T-helper 17 cell (primary cell): ENCODE results near the gene PCGF6. TPM values are rescaled to one million over a fixed set of nuclear protein-coding genes. Genes with fewer than 3 reads are reported as not detected.
"Not testable (repeated sequence)": the region's sequence is repeated elsewhere in the genome, so short reads cannot be mapped to it uniquely, and the experiment has no call there.

Source experiments
- ATAC-seq: fragments of 150-1000 bp; cut with Tn5 transposase; 2 replicates; pipeline ENCODE4 v1.10.0; 2021; ENCODE audit warnings: mild to moderate bottlenecking, moderate library complexity
- DNase-seq, 3 donors: peaks; one replicate each; pipeline versions ENCODE4 v3.0.0 to v3.0.0-alpha.2; 2020 to 2021
- H3K9me3 ChIP-seq: one replicate; pipeline ENCODE4 v1.7.0; 2013; ENCODE audit warnings: low read length, mild to moderate bottlenecking; ENCODE audit not compliant: control insufficient read depth, poor library complexity, severe bottlenecking
- H3K27ac Mint-ChIP-seq: one replicate; pipeline ENCODE4 v1.8.0; 2022; ENCODE audit warnings: mild to moderate bottlenecking, moderate library complexity, mixed read lengths
- H3K27me3 Mint-ChIP-seq: one replicate; pipeline ENCODE4 v1.8.0; 2022; ENCODE audit warnings: mixed read lengths
- H3K36me3 Mint-ChIP-seq: one replicate; pipeline ENCODE4 v1.8.0; 2022; ENCODE audit warnings: low read depth, mixed read lengths
- H3K4me1 Mint-ChIP-seq: one replicate; pipeline ENCODE4 v1.8.0; 2022; ENCODE audit warnings: mild to moderate bottlenecking, mixed read lengths
- H3K4me3 Mint-ChIP-seq: one replicate; pipeline ENCODE4 v1.8.0; 2022; ENCODE audit warnings: mild to moderate bottlenecking, moderate library complexity, mixed read lengths
- total RNA-seq, 4 donors: library from RNA in 2 of 4; stranded (reverse) in 2 of 4; gene quantifications; one replicate each; pipeline ENCODE4 v1.2.3 and lab custom pipeline; 2022 to 2026

PCGF6 gene
- total RNA-seq, 2 donors from 2014 or later = 4.6 to 4.7 TPM

DNA sequence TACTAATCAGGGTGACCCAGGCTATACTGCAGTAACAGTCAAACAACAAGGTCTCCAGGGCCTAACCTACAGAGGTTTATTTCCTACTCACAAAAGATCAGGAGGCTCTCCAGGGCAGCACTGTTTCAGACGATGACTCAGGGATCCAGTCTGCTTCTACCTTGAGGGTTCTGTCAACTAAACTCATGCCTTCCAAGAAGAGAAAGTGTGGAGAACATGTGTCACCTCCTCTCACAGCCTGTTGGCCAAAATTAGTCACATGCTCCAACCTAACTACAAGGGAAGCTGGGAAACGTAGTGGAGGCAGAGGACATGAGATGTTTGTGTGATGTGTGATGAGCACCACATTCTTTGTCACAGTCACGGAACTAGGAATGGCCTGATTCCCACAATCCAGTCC lies 88.7 kb downstream of the PCGF6 start:
- peaks cover 37% of the 10 kb centered on the region for H3K27me3 Mint-ChIP-seq
- no peaks in the 10 kb centered on the region for H3K4me1 Mint-ChIP-seq
- ATAC-seq = no peak
- peaks cover 9% of the 10 kb centered on the region for H3K36me3 Mint-ChIP-seq
- no peak overlapping the region for H3K27ac Mint-ChIP-seq
- no peak for DNase-seq
- H3K9me3 ChIP-seq = no peaks in the 10 kb centered on the region
- no peak overlapping the region for H3K4me3 Mint-ChIP-seq

GRCh38 chr10:103259989-103260388 lies 91.0 kb downstream of the PCGF6 start:
- Mint-ChIP-seq H3K27ac (no peak overlapping the region), H3K36me3 (peaks cover 9% of the 10 kb centered on the region), H3K27me3 (peaks cover 20% of the 10 kb centered on the region), H3K4me1 (peaks cover 2% of the 10 kb centered on the region), H3K4me3 (no peak overlapping the region)
- no peaks in the 10 kb centered on the region for H3K9me3 ChIP-seq
- no peak for DNase-seq
- ATAC-seq = no peak

DNA sequence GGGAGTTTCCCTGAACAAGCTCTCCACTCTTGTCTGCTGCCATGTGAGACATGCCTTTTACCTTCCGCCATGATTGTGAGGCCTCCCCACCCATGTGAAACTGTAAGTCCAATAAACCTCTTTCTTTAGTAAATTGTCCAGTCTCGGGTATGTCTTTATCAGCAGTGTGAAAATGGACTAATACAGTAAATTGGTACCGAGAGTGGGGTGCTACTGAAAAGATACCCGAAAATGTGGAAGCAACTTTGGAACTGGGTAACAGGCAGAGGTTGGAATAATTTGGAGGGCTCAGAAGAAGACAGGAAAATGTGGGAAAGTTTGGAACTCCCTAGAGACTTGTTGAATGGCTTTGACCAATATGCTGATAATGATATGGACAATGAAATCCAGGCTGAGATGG lies 92.0 kb downstream of the PCGF6 start:
- Mint-ChIP-seq H3K36me3 (peaks cover 11% of the 10 kb centered on the region), H3K27me3 (peaks cover 16% of the 10 kb centered on the region)
- not testable (repeated sequence) for H3K4me3 Mint-ChIP-seq, H3K9me3 ChIP-seq, H3K4me1 Mint-ChIP-seq, DNase-seq, ATAC-seq, H3K27ac Mint-ChIP-seq

DNA sequence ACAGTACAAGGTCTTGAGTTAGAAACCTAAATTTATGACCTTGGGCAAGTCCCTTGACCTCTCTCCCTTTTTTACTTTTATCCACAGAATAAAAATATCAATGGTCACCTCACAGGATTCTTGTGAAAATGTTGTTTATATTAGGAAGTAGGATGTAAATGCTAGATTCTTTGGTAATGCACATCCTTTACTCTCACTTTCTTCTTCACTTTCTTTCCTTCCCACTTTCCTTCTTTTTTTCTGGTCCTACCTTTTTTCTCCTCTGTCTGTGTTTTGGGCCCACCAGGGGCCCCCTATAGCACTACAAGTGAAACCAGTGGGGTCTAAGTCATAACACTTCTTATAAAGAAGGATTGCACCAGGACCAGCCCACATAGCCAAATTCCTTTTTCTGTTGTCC lies 93.1 kb downstream of the PCGF6 start:
- Mint-ChIP-seq H3K27ac (no peak overlapping the region), H3K4me1 (peaks cover 4% of the 10 kb centered on the region), H3K27me3 (peaks cover 6% of the 10 kb centered on the region)

GRCh38 chr10:103256613-103257012 lies 94.3 kb downstream of the PCGF6 start:
- no peaks in the 10 kb centered on the region for H3K9me3 ChIP-seq
- peaks cover 8% of the 10 kb centered on the region for H3K36me3 Mint-ChIP-seq
- peaks cover 4% of the 10 kb centered on the region for H3K4me1 Mint-ChIP-seq
- DNase-seq = no peak
- no peak overlapping the region for H3K4me3 Mint-ChIP-seq
- H3K27ac Mint-ChIP-seq = no peak overlapping the region
- no peak for ATAC-seq
- peaks cover under 1% of the 10 kb centered on the region for H3K27me3 Mint-ChIP-seq

More for the DNA sequence above, 93.1 kb downstream of the PCGF6 start:
- ATAC-seq = no peak
- H3K4me3 Mint-ChIP-seq = no peak overlapping the region
- H3K36me3 Mint-ChIP-seq = peaks cover 11% of the 10 kb centered on the region
- no peak for DNase-seq
- no peaks in the 10 kb centered on the region for H3K9me3 ChIP-seq

DNA sequence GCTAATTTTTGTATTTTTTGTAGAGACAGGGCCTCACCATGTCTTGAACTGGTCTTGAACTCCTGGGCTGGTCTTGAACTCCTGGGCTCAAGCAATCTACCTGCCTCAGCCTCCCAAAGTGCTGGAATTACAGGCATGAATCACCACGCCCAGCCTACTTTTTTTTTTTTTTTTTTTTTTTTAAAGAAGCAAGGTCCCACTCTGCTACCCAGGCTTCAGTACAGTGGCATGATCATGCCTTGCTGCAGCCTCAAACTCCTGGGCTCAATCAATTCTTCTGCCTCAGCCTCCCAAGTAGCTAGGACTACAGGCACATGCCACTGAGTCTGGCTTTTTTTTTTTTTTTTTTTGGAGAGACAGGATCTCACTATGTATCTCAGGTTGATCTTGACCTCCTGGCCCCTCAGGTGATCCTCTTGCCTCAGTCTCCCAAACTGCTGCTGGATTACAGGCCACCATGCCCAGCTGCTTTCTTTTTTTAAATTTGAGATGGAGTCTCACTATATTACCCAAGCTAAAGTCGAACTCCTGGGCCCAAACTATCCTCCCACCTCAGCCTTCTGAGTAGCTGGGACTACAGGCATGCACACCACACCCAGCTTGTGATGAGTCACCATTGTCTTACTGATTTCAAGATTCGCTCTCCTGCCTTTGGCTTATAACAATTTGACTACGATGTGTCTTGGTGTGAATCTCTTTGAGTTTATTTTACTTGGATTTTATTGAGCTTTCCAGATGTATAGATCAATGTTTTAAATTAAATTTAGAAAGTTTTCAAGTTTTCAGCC lies 96.2 kb downstream of the PCGF6 start:
- DNase-seq (no peak), ATAC-seq (no peak)
- H3K9me3 ChIP-seq = no peaks in the 10 kb centered on the region
- Mint-ChIP-seq H3K4me3 (no peak overlapping the region), H3K27me3 (no peaks in the 10 kb centered on the region), H3K4me1 (peaks cover 4% of the 10 kb centered on the region), H3K36me3 (peaks cover 5% of the 10 kb centered on the region), H3K27ac (peak overlapping the region; percentile 54)

DNA sequence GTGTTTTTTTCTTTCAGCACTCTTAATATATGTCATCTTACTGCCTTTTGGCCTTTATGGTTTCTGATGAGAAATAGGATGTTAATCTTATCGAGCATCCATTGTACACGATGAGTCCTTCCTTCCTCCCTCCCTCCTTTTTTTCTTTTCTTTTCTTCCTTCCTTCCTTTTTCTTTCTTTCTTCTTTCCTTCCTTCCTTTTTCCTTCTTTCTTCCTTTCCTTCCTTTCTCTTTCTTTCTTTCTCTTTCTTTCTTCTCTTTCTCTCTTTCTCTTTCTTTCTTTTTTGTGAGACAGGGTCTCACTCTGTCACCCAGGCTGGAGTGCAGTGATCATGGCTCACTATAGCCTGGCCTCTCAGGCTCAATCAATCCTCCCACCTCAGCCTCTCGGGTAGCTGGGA lies 96.8 kb downstream of the PCGF6 start:
- Mint-ChIP-seq H3K36me3 (peaks cover 5% of the 10 kb centered on the region), H3K27me3 (no peaks in the 10 kb centered on the region), H3K4me1 (peaks cover 4% of the 10 kb centered on the region), H3K27ac (no peak overlapping the region), H3K4me3 (no peak overlapping the region)
- ATAC-seq (no peak), DNase-seq (no peak)
- no peaks in the 10 kb centered on the region for H3K9me3 ChIP-seq

Other genes starting within 250 kb of the PCGF6 start
- 10 to 100 TPM; 49.1 to 58.0 TPM for gene NT5C2, start 157.9 kb downstream of the PCGF6 start, total RNA-seq
- gene RPEL1, start 105.3 kb downstream of the PCGF6 start, total RNA-seq = not detected
- gene INA, start 74.0 kb downstream of the PCGF6 start, total RNA-seq = not detected
- gene TAF5, start 16.8 kb upstream of the PCGF6 start, total RNA-seq = 1 to 10 TPM; 5.7 to 7.4 TPM
- 100 to 1,000 TPM; 135 to 136 TPM for gene ATP5MK, start 45.3 kb upstream of the PCGF6 start, total RNA-seq
- gene PDCD11, start 45.5 kb upstream of the PCGF6 start, total RNA-seq = 10 to 100 TPM; 18.7 to 29.7 TPM
- 10 to 100 TPM; 15.5 to 23.6 TPM for gene CALHM2, start 101.2 kb upstream of the PCGF6 start, total RNA-seq
- gene CALHM1, start 107.8 kb upstream of the PCGF6 start, total RNA-seq = not detected
- gene CALHM3, start 128.1 kb upstream of the PCGF6 start, total RNA-seq = not detected
- 1 to 10 TPM in 1 of 2 donors, under 1 TPM in 1; 0.50 to 1.1 TPM for gene NEURL1, start 142.6 kb upstream of the PCGF6 start, total RNA-seq